Caco-2 (cell line): ENCODE measurements around the gene MMP10. TPM values are rescaled to one million over a fixed set of nuclear protein-coding genes. Genes with fewer than 3 reads are reported as not detected.

ENCODE experiments used
- BruUV-seq: library from RNA; stranded (reverse); fragments of 400-500 nt; replicated peaks from 2 replicates; lab custom pipeline; 2021; lab: Mats Ljungman, UMichigan
- CTCF ChIA-PET: fragments of 300-600 bp; sonication (Branson Sonifier 250); formaldehyde crosslinking; loops from one replicate; lab custom pipeline; 2022; ENCODE audit warnings: antibody characterized with exemption; lab: Charles Lee
- POLR2A ChIA-PET: fragments of 300-600 bp; sonication (Branson Sonifier 250); formaldehyde crosslinking; loops from one replicate; lab custom pipeline; 2022; ENCODE audit warnings: antibody characterized with exemption; lab: Charles Lee
- DNase-seq, 2 experiments: peaks; one replicate each; pipeline versions ENCODE4 v3.0.0 to v3.0.0-alpha.2; 2020 to 2022
- H3K27me3 ChIP-seq: replicated peaks from 2 replicates; pipeline ENCODE4 v1.6.0; 2011; ENCODE audit warnings: low read length; ENCODE audit not compliant: control insufficient read depth, insufficient read depth
- H3K36me3 ChIP-seq: 2 replicates; pipeline ENCODE4 v1.5.1; 2011; ENCODE audit warnings: low read length; ENCODE audit not compliant: control insufficient read depth, insufficient read depth
- H3K4me1 ChIP-seq: fragments of 250-450 bp; sonication (Bioruptor Pico); 2 replicates; pipeline ENCODE4 v1.5.1; 2020; ENCODE audit warnings: mild to moderate bottlenecking
- H3K4me3 ChIP-seq: 2 replicates; pipeline ENCODE4 v1.5.1; 2011; ENCODE audit warnings: low read depth, mild to moderate bottlenecking, control low read depth, low read length
- H3K9me3 ChIP-seq: fragments of 250-450 bp; sonication (Bioruptor Pico); 2 replicates; pipeline ENCODE4 v1.5.1; 2020; ENCODE audit warnings: mild to moderate bottlenecking, moderate library complexity
- H3K27ac Mint-ChIP-seq: one replicate; pipeline ENCODE4 v1.8.0; 2022; ENCODE audit warnings: mixed read lengths; ENCODE audit not compliant: unreplicated experiment
- H3K27me3 Mint-ChIP-seq: one replicate; pipeline ENCODE4 v1.8.0; 2022; ENCODE audit warnings: mixed read lengths; ENCODE audit not compliant: insufficient read depth, unreplicated experiment
- H3K36me3 Mint-ChIP-seq: one replicate; pipeline ENCODE4 v1.8.0; 2022; ENCODE audit warnings: mild to moderate bottlenecking, mixed read lengths; ENCODE audit not compliant: insufficient read depth, unreplicated experiment
- H3K4me1 Mint-ChIP-seq: one replicate; pipeline ENCODE4 v1.8.0; 2022; ENCODE audit warnings: low read depth, mixed read lengths; ENCODE audit not compliant: unreplicated experiment
- H3K4me3 Mint-ChIP-seq: one replicate; pipeline ENCODE4 v1.8.0; 2022; ENCODE audit warnings: mild to moderate bottlenecking, moderate library complexity, mixed read lengths; ENCODE audit not compliant: unreplicated experiment
- H3K9me3 Mint-ChIP-seq: one replicate; pipeline ENCODE4 v1.8.0; 2022; ENCODE audit warnings: mixed read lengths; ENCODE audit not compliant: unreplicated experiment
- intact Hi-C: fragments of 100-400 bp; cut with micrococcal nuclease; formaldehyde crosslinking; loops from one replicate; pipeline ENCODE4 v1.10.0; 2022; ENCODE audit not compliant: unreplicated experiment
- total RNA-seq: library from RNA; stranded (reverse); gene quantifications from 2 replicates; pipeline ENCODE4 v1.2.3, GENCODE V29; 2022
- TF ChIP-seq, protein P1 (sequence below), 2 experiments: fragments of 200-600 bp in 1 of 2; IDR thresholded peaks; 1 replicate in 1 of 2; 2 replicates in 1 of 2; pipeline versions ENCODE4 v1.5.1 to v1.8.0; 2011 to 2022; ENCODE audit warnings: antibody characterized with exemption in 1 of 2, control low read depth in 1 of 2, inconsistent platforms in 1 of 2, low read depth in 1 of 2, low read length in 1 of 2, mild to moderate bottlenecking in 1 of 2, moderate library complexity in 1 of 2; ENCODE audit not compliant: insufficient read depth in 1 of 2, severe bottlenecking in 1 of 2, unreplicated experiment in 1 of 2

The MMP10 gene
- total RNA-seq, 1 experiment from 2014 or later = 0.16 TPM

DNA sequence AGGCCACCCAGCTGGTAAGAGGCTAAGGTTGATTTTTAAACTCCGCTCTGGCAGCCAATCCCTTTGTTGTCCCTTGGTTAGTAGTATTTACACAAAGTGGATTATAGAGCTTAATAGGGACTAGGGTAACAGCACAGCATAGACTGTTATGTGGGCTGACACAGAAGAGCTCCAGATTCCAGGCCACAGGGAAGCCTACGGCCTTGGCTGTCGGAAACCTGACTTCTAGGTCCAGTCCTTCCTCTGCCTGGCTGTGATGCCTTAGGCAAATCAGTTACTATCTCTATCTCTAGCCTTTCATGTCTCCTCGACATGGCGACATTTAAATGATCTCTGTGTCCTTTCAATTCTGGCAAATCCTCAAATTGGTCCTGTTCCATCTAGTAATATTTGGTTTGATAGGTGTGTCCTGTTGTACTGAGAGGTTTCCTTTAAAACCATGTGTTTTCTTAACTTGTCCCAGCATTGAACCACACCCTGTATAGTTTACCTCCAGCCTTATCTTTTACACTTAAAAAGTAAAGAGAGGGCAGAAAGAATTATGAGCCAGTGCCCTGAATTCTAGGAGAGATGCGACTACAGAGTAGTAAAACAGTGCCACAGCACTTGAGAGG is 13.4 kb upstream of the MMP10 start:
- TF ChIP-seq, protein P1, sequence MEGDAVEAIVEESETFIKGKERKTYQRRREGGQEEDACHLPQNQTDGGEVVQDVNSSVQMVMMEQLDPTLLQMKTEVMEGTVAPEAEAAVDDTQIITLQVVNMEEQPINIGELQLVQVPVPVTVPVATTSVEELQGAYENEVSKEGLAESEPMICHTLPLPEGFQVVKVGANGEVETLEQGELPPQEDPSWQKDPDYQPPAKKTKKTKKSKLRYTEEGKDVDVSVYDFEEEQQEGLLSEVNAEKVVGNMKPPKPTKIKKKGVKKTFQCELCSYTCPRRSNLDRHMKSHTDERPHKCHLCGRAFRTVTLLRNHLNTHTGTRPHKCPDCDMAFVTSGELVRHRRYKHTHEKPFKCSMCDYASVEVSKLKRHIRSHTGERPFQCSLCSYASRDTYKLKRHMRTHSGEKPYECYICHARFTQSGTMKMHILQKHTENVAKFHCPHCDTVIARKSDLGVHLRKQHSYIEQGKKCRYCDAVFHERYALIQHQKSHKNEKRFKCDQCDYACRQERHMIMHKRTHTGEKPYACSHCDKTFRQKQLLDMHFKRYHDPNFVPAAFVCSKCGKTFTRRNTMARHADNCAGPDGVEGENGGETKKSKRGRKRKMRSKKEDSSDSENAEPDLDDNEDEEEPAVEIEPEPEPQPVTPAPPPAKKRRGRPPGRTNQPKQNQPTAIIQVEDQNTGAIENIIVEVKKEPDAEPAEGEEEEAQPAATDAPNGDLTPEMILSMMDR (IDR thresholded peaks at IDR 0.05; ENCODE audit: insufficient read depth in 1 of 2, low read depth in 1 of 2, low read length in 1 of 2, severe bottlenecking in 1 of 2, unreplicated experiment in 1 of 2) = no peak
- Histone ChIP-seq H3K4me3 (no peak overlapping the region), H3K9me3 (no peaks in the 10 kb centered on the region), H3K36me3 (no peaks in the 10 kb centered on the region), H3K4me1 (0 out of 2 replicates have a peak, but pooled peaks cover 5% of the 10 kb centered on the region), H3K27me3 (no peaks in the 10 kb centered on the region; the same call in 1 of the 2 replicates)
- no peak overlapping the region for H3K27ac Mint-ChIP-seq
- intact Hi-C loops = loop anchor here (1.0 kb wide), 1 partner anchor 148 kb away; no protein-coding TSS in a partner anchor
- no TSS peak for BruUV-seq
- no peaks in the 10 kb centered on the region for H3K9me3 Mint-ChIP-seq
- peaks cover 11% of the 10 kb centered on the region for H3K4me1 Mint-ChIP-seq
- no peak overlapping the region for H3K4me3 Mint-ChIP-seq
- POLR2A ChIA-PET = no interaction called here
- no peaks in the 10 kb centered on the region for H3K27me3 Mint-ChIP-seq
- no peak for DNase-seq
- no peaks in the 10 kb centered on the region for H3K36me3 Mint-ChIP-seq
- CTCF ChIA-PET = interaction anchor here (0.7 kb wide), 1 partner anchor 11 kb away, joined by 3 read pairs; no protein-coding TSS in a partner anchor

DNA sequence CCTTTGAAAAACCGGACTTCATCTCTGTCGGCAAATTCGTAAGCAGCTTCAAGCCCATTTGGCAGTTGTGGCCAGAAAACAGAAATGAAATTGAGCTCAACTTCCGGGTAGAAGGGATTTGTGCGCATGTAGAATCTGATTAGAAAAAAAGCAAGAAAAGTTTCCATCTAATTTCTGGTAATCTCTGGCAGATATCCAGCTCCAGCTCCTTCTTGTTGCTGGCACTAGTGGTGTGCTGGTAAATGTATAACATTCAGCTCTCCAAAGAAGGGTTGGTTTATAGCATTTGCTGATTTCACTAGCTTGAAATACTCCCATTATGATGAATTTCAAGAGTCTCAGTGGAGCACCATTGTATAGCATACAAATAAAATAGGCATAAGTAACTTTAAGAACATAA is 12.2 kb upstream of the MMP10 start:
- no peaks in the 10 kb centered on the region for H3K9me3 Mint-ChIP-seq
- no peaks in the 10 kb centered on the region for H3K36me3 ChIP-seq
- peaks cover 11% of the 10 kb centered on the region for H3K4me1 Mint-ChIP-seq
- no peaks in the 10 kb centered on the region; the same call in 1 of the 2 replicates for H3K27me3 ChIP-seq
- H3K4me3 ChIP-seq = no peak overlapping the region
- no peaks in the 10 kb centered on the region for H3K36me3 Mint-ChIP-seq
- H3K9me3 ChIP-seq = no peaks in the 10 kb centered on the region
- intact Hi-C loops = no loop called here
- no peak overlapping the region for H3K4me3 Mint-ChIP-seq
- H3K27ac Mint-ChIP-seq = no peak overlapping the region
- DNase-seq = no peak
- TF ChIP-seq, protein P1 (IDR thresholded peaks at IDR 0.05; ENCODE audit: insufficient read depth in 1 of 2, low read depth in 1 of 2, low read length in 1 of 2, severe bottlenecking in 1 of 2, unreplicated experiment in 1 of 2) = no peak
- no TSS peak for BruUV-seq
- H3K27me3 Mint-ChIP-seq = no peaks in the 10 kb centered on the region
- ChIA-PET CTCF (interaction anchor here (0.6 kb wide), 1 partner anchor 152 kb away, joined by 3 read pairs; no protein-coding TSS in a partner anchor), POLR2A (no interaction called here)
- no peaks in the 10 kb centered on the region for H3K4me1 ChIP-seq

DNA sequence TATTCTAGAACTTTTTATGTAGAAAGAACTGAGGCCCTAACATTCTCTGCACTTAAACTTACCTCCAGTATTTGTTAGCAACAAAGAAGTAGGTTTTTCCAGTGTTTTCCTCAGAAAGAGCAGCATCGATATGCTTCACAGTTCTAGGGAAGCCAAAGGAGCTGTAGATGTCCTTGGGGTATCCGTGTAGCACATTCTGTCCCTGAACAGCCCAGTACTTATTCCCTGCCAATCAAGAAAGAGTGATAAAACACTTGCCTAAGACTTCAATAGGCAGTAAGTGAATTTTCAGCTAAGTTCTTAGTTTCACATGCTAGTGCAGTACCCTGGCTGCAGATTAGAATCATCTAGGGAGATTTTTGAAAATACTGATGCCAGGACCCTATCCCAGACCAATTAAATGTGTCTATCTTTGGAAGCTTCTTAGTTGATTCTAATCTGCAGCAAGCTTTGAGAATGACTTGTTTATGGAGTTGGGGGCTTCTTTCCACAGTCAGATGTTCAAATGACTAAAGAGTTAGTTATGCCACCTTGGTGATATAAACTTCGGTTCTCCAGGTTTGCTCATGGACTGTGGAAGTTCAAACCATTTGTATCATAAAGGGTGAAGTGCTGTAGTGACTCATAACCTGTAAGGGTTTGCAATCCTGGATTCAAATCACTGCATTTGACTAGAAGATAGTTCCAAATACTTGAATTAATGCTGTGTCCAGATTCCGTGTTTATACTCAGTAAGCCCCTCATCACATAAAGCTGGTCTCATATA is 11.0 kb upstream of the MMP10 start:
- no peak for DNase-seq
- Mint-ChIP-seq H3K27ac (no peak overlapping the region), H3K4me3 (no peak overlapping the region), H3K9me3 (no peaks in the 10 kb centered on the region), H3K27me3 (no peaks in the 10 kb centered on the region), H3K36me3 (no peaks in the 10 kb centered on the region), H3K4me1 (peaks cover 11% of the 10 kb centered on the region)
- CTCF ChIA-PET = interaction anchor here (1.0 kb wide), 1 partner anchor 10 kb away, joined by 3 read pairs; no protein-coding TSS in a partner anchor
- no peaks in the 10 kb centered on the region for H3K9me3 ChIP-seq
- H3K27me3 ChIP-seq = no peaks in the 10 kb centered on the region
- TF ChIP-seq, protein P1 (IDR thresholded peaks at IDR 0.05; ENCODE audit: insufficient read depth in 1 of 2, low read depth in 1 of 2, low read length in 1 of 2, severe bottlenecking in 1 of 2, unreplicated experiment in 1 of 2) = no peak
- intact Hi-C loops = no loop called here
- H3K36me3 ChIP-seq = no peaks in the 10 kb centered on the region
- no peaks in the 10 kb centered on the region for H3K4me1 ChIP-seq
- POLR2A ChIA-PET = no interaction called here
- H3K4me3 ChIP-seq = no peak overlapping the region
- BruUV-seq = no TSS peak
